Motor neuron (in vitro differentiated cells): ENCODE data around the gene CDH2. TPM values are rescaled to one million over a fixed set of nuclear protein-coding genes. Genes with fewer than 3 reads are reported as not detected.
A peak's percentile ranks its signal among the peaks of the same experiment; 100 is the strongest.

Experiments used
- ATAC-seq, 8 experiments: fragments of 200-7000 bp; cut with Tn5 transposase; replicated peaks in 6 of 8; 2 replicates each; pipeline ENCODE4 v1.8.0; 2021; ENCODE audit warnings: mild to moderate bottlenecking in 8 of 8, moderate library complexity in 8 of 8
- H3K27ac ChIP-seq, 2 donors: fragments of 250-450 bp; sonication (Bioruptor Pico); 2 replicates each; pipeline ENCODE4 v1.9.0; 2021; ENCODE audit warnings: antibody characterized with exemption in 2 of 2, mild to moderate bottlenecking in 2 of 2, moderate library complexity in 1 of 2
- H3K4me1 ChIP-seq, 2 donors: fragments of 250-450 bp; sonication (Bioruptor Pico); replicated peaks in 1 of 2; 2 replicates each; pipeline ENCODE4 v1.6.1; 2021; ENCODE audit warnings: antibody characterized with exemption in 2 of 2, mild to moderate bottlenecking in 2 of 2, moderate library complexity in 1 of 2
- H3K4me3 ChIP-seq, 5 donors: fragments of 250-450 bp; sonication (Bioruptor Pico); 2 replicates each; pipeline ENCODE4 v1.9.0; 2021; ENCODE audit warnings: antibody characterized with exemption in 5 of 5, mild to moderate bottlenecking in 5 of 5, moderate library complexity in 4 of 5
- WGBS, 10 experiments: fragments of 450-650 bp; shearing (Covaris generic); methylation state at CpG; one replicate each; pipeline ENCODE4 v1.0.0; 2022; 5-methylcytosine and 5-hydroxymethylcytosine counted together
- in situ Hi-C, 9 experiments: fragments of 400-800 bp; cut with MboI; loops; one replicate each; pipeline ENCODE4 v1.15.0; 2021; ENCODE audit warnings: low sequenced_read_pairs in 9 of 9, low pct_unique_long_range_greater_than_20kb in 2 of 9; ENCODE audit not compliant: unreplicated experiment in 9 of 9
- total RNA-seq, 8 experiments: library from RNA; unstranded; fragments of 300-600 nt; gene quantifications; 2 replicates each; pipeline versions ENCODE4 v1.2.3 to v1.2.4, GENCODE V29; 2022

CDH2 gene
- total RNA-seq, 8 experiments from 2014 or later: 0.10 to 181 (median 82.6) TPM

DNA sequence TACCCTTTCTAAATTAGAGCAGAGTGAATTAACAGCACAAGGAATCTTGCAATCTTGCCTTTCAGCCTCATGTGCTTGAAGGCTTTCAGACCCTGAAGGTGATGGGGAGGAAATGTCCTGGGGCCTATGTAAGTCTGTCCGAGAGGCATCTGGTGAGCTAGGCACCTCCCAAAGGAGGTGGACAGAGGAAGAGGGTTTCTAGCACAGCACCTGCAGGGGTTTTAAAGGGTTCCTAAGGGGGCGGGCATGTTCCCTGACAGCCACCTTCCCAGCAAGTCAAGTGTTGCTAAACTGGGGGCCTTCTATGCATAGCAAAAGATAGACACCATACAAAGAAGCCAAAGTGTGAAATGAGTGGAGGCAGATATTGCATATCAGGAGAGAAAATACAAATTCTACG is 88.5 kb downstream of the CDH2 start:
- H3K4me1 ChIP-seq: peaks cover 35 to 48% of the 10 kb centered on the region in 2 donors
- in situ Hi-C loops: no loop called here
- H3K4me3 ChIP-seq: no peak overlapping the region
- 47 to 100% (median 72%) methylated on average over 1 to 3 of the region's 3 CpGs; no CpG with 5 or more reads in 2 of the 10 experiments for WGBS, 10 experiments
- ATAC-seq: no peak
- peak overlapping the region in 1 of 2 donors; percentile 56 for H3K27ac ChIP-seq

DNA sequence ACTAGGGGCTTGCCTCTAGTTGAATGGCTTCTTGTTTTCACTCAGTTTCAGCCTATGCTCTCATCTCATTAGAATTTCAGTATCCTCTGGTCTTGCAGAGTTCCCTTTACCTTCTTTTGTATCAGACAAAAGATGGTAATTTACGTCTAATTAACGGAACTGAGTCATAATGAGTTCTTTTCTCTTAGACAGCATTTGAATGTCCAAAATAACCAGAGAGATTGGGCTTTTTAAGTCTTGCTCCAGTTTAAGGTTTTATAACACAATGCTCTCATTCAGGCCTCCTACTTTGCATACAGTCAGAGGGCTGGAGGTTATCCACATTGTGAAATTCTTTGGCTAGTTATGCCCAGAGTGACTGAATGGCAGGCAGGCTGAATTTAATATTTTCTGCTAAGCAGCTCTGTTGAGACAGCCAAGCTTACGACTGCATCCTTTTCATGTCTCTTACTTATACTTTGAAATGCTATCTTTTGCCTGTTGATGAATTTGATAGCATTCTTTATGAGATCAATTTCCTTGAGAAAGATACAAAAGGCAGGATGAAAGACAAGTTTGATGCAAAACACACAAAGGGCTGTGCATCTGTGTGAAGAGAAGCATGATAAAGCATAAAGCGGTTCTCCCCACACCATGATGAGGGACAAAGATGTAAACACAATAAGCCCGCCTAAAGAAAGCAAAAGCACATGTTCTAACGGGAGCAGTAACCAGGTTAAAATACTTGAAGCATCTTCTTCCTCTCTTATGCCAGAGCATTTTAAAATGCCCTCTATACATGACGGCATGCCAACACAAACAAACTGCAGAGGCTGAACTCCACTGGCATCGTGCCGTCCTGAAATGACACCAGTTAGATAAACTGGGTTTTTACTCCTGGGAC is 90.0 kb downstream of the CDH2 start:
- 4 to 69% (median 20%) methylated on average over 4 to 9 of the region's 9 CpGs for WGBS, 10 experiments
- Histone ChIP-seq H3K27ac (peak overlapping the region; percentile 4 to 60), H3K4me3 (peak overlapping the region in 1 of 5 donors; percentile 1), H3K4me1 (peaks cover 35 to 44% of the 10 kb centered on the region in 2 donors)
- peak in 6 of 8 experiments; percentile 80 to 90 (median 89) for ATAC-seq
- in situ Hi-C loops: no loop called here

DNA sequence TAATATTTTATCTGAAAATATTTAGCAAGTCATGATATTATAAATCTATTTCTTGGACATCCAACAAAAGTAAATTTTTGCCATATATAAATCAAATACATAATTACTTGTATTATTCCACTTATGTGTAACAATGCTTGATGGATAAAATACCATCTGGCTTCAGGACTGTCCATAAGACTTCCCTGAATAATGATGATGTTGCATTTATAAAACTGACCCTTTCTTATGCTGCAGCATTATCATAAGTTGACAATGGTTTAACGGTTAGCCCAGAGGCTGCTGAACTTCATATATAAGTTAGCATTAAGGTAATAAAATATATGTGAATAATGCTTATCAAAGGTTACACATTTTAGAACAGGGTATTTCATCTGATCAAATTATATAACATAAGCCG is 95.4 kb downstream of the CDH2 start:
- in situ Hi-C loops: no loop called here
- no peak overlapping the region for H3K4me3 ChIP-seq
- no peak overlapping the region for H3K27ac ChIP-seq
- no peak for ATAC-seq
- 0 to 100% (median 92%) methylated on average over 1 to 2 of the region's 2 CpGs; no CpG with 5 or more reads in 1 of the 10 experiments for WGBS, 10 experiments
- peaks cover 18 to 21% of the 10 kb centered on the region in 2 donors for H3K4me1 ChIP-seq

DNA sequence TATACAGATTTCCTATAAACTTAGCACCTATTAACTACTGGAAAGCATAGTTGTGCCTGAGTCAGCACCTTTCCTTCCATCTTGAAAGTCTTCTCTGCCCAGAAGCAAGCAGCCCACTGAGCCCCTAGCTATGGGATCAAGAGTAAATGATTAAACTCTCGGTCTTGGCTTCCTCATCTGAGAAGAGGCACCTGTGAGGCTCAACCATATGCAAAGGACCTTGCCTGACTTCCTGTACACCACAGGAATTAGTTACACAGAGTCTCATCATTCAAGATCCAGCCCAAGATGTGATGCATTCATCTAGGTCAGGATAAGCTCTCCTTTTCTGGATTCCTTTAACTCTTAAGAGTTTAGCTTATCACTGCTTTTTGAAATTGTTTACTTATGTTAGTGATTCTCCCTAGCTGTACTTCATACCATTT is 96.0 kb downstream of the CDH2 start:
- H3K27ac ChIP-seq: no peak overlapping the region
- no peak overlapping the region for H3K4me3 ChIP-seq
- peaks cover 11 to 17% of the 10 kb centered on the region in 2 donors for H3K4me1 ChIP-seq
- WGBS, 10 experiments: 38 to 80% (median 63%) methylated on average over 1 of the region's 1 CpG; no CpG with 5 or more reads in 6 of the 10 experiments
- in situ Hi-C loops: no loop called here
- no peak for ATAC-seq

DNA sequence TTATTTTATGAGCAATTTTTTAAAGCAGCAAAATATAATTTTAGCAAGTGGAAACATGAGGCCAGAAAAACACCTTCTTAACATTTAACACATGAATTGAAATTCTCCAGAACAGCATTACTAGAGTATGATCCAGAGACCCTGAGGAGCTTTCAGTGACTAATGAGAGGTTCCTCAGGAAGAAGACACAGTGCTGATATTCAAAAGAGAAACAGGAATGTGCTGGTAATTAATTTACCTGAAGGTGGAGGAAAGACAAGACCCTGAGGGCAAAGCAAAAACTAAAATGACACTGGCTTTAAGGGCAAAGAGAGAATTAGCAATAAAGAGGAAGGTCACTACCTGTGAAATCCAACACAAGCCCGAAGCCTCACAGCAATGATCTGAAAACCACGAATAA is 97.0 kb downstream of the CDH2 start:
- in situ Hi-C loops: no loop called here
- Histone ChIP-seq H3K4me3 (no peak overlapping the region), H3K4me1 (peaks cover 6 to 24% of the 10 kb centered on the region in 2 donors), H3K27ac (no peak overlapping the region)
- 71 to 100% (median 90%) methylated on average over 1 to 2 of the region's 2 CpGs; no CpG with 5 or more reads in 1 of the 10 experiments for WGBS, 10 experiments
- ATAC-seq: no peak

DNA sequence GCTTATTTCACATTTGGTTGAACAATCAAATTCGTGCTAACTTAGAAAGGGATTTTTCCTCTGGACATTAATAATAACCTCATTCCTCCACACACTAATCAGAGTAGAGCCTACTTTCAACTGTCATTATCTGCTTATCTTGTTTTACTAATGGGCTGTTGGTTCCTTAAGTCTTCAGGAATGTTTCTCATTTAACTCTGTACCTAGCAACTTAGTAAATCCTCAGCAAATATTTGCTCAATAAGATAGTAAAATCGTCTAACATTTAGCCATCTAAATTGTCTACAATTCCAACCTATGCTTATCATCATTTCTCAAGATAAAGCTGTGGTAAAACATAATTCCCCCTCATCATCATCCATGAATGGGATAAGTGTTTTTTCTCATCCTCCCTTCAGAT is 98.1 kb downstream of the CDH2 start:
- peaks cover 6 to 27% of the 10 kb centered on the region in 2 donors for H3K4me1 ChIP-seq
- peak in 1 of 8 experiments; percentile 24 for ATAC-seq
- H3K4me3 ChIP-seq: no peak overlapping the region
- WGBS, 10 experiments: 37 to 100% (median 67%) methylated on average over 1 to 2 of the region's 2 CpGs; no CpG with 5 or more reads in 1 of the 10 experiments
- in situ Hi-C loops: no loop called here
- no peak overlapping the region for H3K27ac ChIP-seq

DNA sequence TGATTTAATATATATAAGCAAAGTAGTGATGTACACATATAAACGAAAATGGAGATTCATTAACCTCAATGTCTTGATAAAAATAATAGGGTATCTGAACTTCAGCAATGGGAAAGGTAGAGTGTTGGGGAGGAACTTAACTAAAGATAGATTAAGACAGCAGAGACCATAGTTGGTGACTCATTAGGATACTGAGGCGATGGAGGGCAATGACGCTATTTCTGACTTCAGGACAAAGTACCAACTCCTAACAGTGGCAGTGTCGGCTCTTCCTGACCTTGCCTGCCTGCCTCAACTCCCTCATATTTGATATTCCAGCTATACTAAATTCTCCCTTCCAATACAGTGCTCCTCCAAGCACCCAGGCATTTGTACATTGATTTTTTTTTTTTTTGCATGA is 98.6 kb downstream of the CDH2 start:
- H3K4me1 ChIP-seq: peaks cover 11 to 32% of the 10 kb centered on the region in 2 donors
- ATAC-seq: no peak
- WGBS, 10 experiments: 47 to 96% (median 90%) methylated on average over 2 to 4 of the region's 4 CpGs; no CpG with 5 or more reads in 1 of the 10 experiments
- no peak overlapping the region for H3K27ac ChIP-seq
- in situ Hi-C loops: no loop called here
- H3K4me3 ChIP-seq: no peak overlapping the region

DNA sequence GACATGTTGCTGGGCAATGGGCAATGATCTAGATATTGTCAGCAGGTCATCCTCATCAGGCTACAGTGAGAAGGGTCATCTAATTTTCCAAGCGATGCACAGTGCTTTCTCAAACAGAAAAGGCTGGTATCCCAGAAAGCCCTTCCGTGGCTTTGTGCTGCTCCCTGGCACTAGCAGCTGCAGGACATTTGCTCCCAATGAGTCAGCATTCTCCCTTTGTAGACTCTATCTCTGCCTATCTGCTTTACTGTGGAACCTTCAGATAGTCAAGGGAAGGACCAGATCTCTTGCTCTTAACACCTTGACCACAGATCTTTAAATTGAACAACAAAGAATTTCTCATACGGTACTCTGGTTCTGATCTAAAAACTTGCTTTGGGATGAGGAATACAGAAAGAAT is 101.4 kb downstream of the CDH2 start:
- WGBS, 10 experiments: 50 to 100% (median 87%) methylated on average over 1 to 3 of the region's 3 CpGs; no CpG with 5 or more reads in 2 of the 10 experiments
- H3K27ac ChIP-seq: no peak overlapping the region
- in situ Hi-C loops: no loop called here
- H3K4me3 ChIP-seq: no peak overlapping the region
- peak in 6 of 8 experiments; percentile 38 to 84 (median 68) for ATAC-seq
- peaks cover 18 to 42% of the 10 kb centered on the region in 2 donors for H3K4me1 ChIP-seq

DNA sequence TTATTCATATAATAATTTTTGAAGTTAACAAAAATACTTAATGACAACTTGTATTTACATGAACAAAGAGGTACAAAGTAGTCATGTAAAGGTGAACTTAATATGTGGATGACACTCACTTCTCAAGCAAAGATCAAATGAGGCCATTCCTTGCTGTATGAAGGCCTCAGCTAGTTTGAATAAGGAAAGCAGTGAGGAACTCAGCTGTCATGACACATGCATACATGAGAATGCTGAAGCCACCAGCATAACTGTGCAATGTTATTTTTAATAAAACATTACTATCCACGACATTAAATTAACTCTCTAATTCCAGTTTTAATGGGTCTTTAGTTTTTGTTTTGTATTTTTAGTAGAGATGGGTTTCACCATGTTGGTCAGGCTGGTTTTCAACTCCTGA is 102.9 kb downstream of the CDH2 start:
- H3K4me3 ChIP-seq: no peak overlapping the region
- in situ Hi-C loops: no loop called here
- WGBS, 10 experiments: 0 to 100% (median 78%) methylated on average over 1 of the region's 1 CpG; no CpG with 5 or more reads in 3 of the 10 experiments
- H3K27ac ChIP-seq: no peak overlapping the region
- peak in 1 of 8 experiments; percentile 16 for ATAC-seq
- peaks cover 12 to 38% of the 10 kb centered on the region in 2 donors for H3K4me1 ChIP-seq

DNA sequence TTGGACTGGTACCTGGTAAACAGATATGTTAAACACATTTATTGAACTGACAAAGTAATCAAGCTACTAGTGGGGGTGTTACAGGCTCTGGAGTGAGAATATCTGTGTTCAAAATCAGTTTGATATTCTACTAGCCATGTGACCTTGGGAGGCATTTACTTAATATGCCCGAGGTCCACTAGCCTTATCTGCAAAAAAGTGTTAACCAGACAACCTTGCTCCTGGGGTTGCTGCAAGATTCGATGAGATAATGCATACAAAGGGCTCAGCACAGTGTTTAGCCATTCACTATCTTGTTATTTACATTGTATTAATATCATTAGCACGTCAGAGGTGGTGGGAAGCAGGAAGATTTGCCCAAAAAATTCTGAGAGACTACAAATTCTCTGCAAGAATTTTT is 103.3 kb downstream of the CDH2 start:
- peaks cover 12 to 35% of the 10 kb centered on the region in 2 donors for H3K4me1 ChIP-seq
- 0 to 57% (median 43%) methylated on average over 1 to 3 of the region's 3 CpGs; no CpG with 5 or more reads in 3 of the 10 experiments for WGBS, 10 experiments
- no peak for ATAC-seq
- no peak overlapping the region for H3K27ac ChIP-seq
- in situ Hi-C loops: no loop called here
- H3K4me3 ChIP-seq: no peak overlapping the region

DNA sequence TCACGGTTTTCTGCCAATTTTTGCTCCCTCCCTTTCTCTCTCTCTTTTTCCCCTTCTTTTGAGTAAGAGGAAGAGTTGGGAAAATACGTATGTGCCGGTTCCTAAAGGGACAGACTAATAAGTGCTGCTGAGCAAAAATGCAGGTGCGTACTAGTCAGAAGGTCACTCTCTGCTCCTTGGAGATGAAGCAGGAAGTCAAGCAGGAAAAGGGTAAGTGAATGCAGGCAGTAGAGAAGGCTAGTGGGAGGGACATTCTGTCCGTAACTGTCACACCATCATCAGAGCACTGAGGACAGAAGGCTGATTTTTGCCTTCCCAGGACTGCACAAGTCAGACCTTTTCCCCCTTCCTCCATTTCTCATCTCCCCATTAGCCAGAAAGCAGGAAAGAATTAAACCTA is 105.7 kb downstream of the CDH2 start:
- 20 to 100% (median 93%) methylated on average over 1 to 5 of the region's 5 CpGs for WGBS, 10 experiments
- Histone ChIP-seq H3K4me3 (no peak overlapping the region), H3K4me1 (peaks cover 12 to 27% of the 10 kb centered on the region in 2 donors), H3K27ac (no peak overlapping the region)
- in situ Hi-C loops: no loop called here
- peak in 1 of 8 experiments; percentile 16 for ATAC-seq

DNA sequence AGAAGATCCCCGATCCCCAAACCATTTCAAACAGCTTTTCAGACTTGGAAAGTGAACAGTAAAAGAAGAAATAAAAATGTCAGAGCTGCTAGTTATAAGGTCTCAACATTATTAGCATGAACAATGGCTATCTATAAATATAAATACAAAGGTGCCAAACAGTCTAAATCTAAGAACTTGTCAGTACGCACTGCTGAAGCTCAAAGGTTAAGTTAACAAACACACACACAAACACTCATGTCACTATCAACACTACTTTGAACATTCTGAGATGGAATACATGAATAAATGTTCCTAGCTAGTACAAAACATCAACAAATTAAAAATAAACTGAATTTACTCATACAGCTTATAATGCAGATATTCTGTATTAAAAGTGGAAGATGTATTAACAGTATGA is 108.7 kb downstream of the CDH2 start:
- in situ Hi-C loops: no loop called here

DNA sequence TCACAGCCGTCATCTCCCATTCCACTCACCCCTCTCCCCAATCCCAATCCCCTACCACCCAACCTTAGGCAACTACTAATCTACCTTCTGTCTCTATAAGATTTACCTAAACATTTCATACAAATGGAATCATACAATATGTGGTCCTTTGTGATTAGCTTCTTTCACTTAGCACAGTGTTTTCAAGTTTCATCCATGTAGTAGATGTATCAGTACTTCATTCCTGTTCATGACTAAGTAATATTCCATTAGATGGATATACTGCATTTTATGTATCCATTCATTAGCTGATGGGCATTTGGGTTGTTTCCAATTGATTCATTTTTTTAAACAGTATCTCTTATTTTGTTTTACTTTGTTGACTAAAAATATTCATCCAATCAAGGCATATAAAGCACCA is 109.6 kb downstream of the CDH2 start:
- ATAC-seq: no peak
- WGBS, 10 experiments: 0 to 63% (median 0%) methylated on average over 1 of the region's 1 CpG; no CpG with 5 or more reads in 3 of the 10 experiments
- H3K4me1 ChIP-seq: peaks cover 30 to 33% of the 10 kb centered on the region in 2 donors
- no peak overlapping the region for H3K27ac ChIP-seq
- in situ Hi-C loops: no loop called here
- no peak overlapping the region for H3K4me3 ChIP-seq

More for the DNA sequence above, 108.7 kb downstream of the CDH2 start:
- 33 to 100% (median 100%) methylated on average over 1 to 2 of the region's 2 CpGs; no CpG with 5 or more reads in 1 of the 10 experiments for WGBS, 10 experiments
- H3K4me1 ChIP-seq: peaks cover 27 to 30% of the 10 kb centered on the region in 2 donors
- H3K4me3 ChIP-seq: no peak overlapping the region
- no peak overlapping the region for H3K27ac ChIP-seq
- no peak for ATAC-seq
